HCT116 (cell line): ENCODE results near the gene KRTAP5-3. TPM values are rescaled to one million over a fixed set of nuclear protein-coding genes. Genes with fewer than 3 reads are reported as not detected.

Source experiments
- ATAC-seq: fragments of 200-7000 bp; cut with Tn5 transposase; 2 replicates; pipeline ENCODE4 v1.9.1; 2020; ENCODE audit warnings: mild to moderate bottlenecking, moderate library complexity
- BruUV-seq: library from RNA; stranded (reverse); fragments of 400-500 nt; replicated peaks from 2 replicates; lab custom pipeline; 2021; lab: Mats Ljungman, UMichigan
- CTCF ChIA-PET: fragments of 300-600 bp; sonication (Branson Sonifier 250); formaldehyde crosslinking; loops from one replicate; lab custom pipeline; 2021; ENCODE audit warnings: antibody characterized with exemption; lab: Charles Lee
- POLR2A ChIA-PET: fragments of 300-600, 350-600 bp; sonication (Branson Sonifier 250); formaldehyde crosslinking; loops from one replicate; lab custom pipeline; 2021; ENCODE audit warnings: antibody characterized with exemption; lab: Charles Lee
- RAD21 ChIA-PET, 2 experiments: fragments of 300-600 bp; sonication (Branson Sonifier 250); formaldehyde crosslinking; loops; one replicate each; lab custom pipeline; 2023; ENCODE audit warnings: low total read pairs in 2 of 2; ENCODE audit not compliant: uncharacterized antibody in 2 of 2, unreplicated experiment in 2 of 2, low non-redundant PET in 1 of 2; lab: Charles Lee
- DNase-seq: peaks from one replicate; pipeline ENCODE4 v3.0.0-alpha.2; 2010; ENCODE audit warnings: low read depth, low spot score
- H2AFZ ChIP-seq: fragments of 200-600 bp; shearing (Covaris generic), sonication (generic); 2 replicates; pipeline ENCODE4 v1.6.1; 2017; ENCODE audit warnings: low read depth, mixed run types, mixed read lengths, antibody characterized with exemption, low read length; ENCODE audit not compliant: poor library complexity, severe bottlenecking
- H3K27ac ChIP-seq: 2 replicates; pipeline ENCODE4 v1.5.1; 2012; ENCODE audit warnings: low read depth, low read length
- H3K27me3 ChIP-seq: fragments of 200-600 bp; sonication (generic); 2 replicates; pipeline ENCODE4 v1.6.1; 2016; ENCODE audit warnings: mixed run types, low read length, mixed read lengths; ENCODE audit not compliant: insufficient read depth
- H3K36me3 ChIP-seq, 2 experiments: fragments of 200-500 bp in 1 of 2; fragments of 200-600 bp in 1 of 2; sonication (Bioruptor generic) in 1 of 2; sonication (generic) in 1 of 2; 2 replicates each; pipeline versions ENCODE4 v1.5.1 to v1.6.1; 2014 to 2016; ENCODE audit warnings: low read length in 2 of 2, inconsistent platforms in 1 of 2, mixed read lengths in 1 of 2, mixed run types in 1 of 2; ENCODE audit not compliant: insufficient read depth in 2 of 2, control insufficient read depth in 1 of 2
- H3K4me1 ChIP-seq, 2 experiments: fragments of 200-600 bp in 1 of 2; sonication (generic) in 1 of 2; 2 replicates each; pipeline versions ENCODE4 v1.5.1 to v1.6.1; 2012 to 2017; ENCODE audit warnings: low read length in 2 of 2, inconsistent platforms in 1 of 2, mild to moderate bottlenecking in 1 of 2, mixed read lengths in 1 of 2, mixed run types in 1 of 2, moderate library complexity in 1 of 2; ENCODE audit not compliant: insufficient read depth in 2 of 2, control insufficient read depth in 1 of 2
- H3K4me2 ChIP-seq: fragments of 200-600 bp; sonication (generic); 2 replicates; pipeline ENCODE4 v1.6.1; 2017; ENCODE audit warnings: mixed run types, low read length, mixed read lengths
- H3K4me3 ChIP-seq, 2 experiments: fragments of 200-600 bp in 1 of 2; sonication (generic) in 1 of 2; replicated peaks in 1 of 2; 2 replicates each; pipeline ENCODE4 v1.5.1; 2011 to 2016; ENCODE audit warnings: low read length in 2 of 2, control low read depth in 1 of 2, low read depth in 1 of 2, mild to moderate bottlenecking in 1 of 2, mixed read lengths in 1 of 2, mixed run types in 1 of 2
- H3K79me2 ChIP-seq: fragments of 200-600 bp; sonication (generic); 2 replicates; pipeline ENCODE4 v1.6.1; 2017; ENCODE audit warnings: mild to moderate bottlenecking, mixed run types, low read length, moderate library complexity, mixed read lengths; ENCODE audit not compliant: insufficient read depth
- H3K9ac ChIP-seq: fragments of 200-600 bp; sonication (generic); 2 replicates; pipeline ENCODE4 v1.6.1; 2016; ENCODE audit warnings: low read length, mixed read lengths
- H3K9me2 ChIP-seq: fragments of 200-600 bp; sonication (generic), shearing (Covaris generic); 2 replicates; pipeline ENCODE4 v1.6.1; 2017; ENCODE audit warnings: mixed run types, mild to moderate bottlenecking, moderate library complexity; ENCODE audit not compliant: insufficient read depth
- H3K9me3 ChIP-seq, 2 experiments: fragments of 200-500 bp in 1 of 2; fragments of 200-600 bp in 1 of 2; sonication (Bioruptor generic) in 1 of 2; sonication (generic) in 1 of 2; 2 replicates each; pipeline ENCODE4 v1.6.1; 2014 to 2017; ENCODE audit warnings: low read length in 2 of 2, mixed read lengths in 2 of 2, inconsistent platforms in 1 of 2, low read depth in 1 of 2, mild to moderate bottlenecking in 1 of 2, mixed run types in 1 of 2, moderate library complexity in 1 of 2; ENCODE audit not compliant: control insufficient read depth in 1 of 2, insufficient read depth in 1 of 2
- H4K20me1 ChIP-seq: fragments of 200-600 bp; sonication (generic), shearing (Covaris generic); 2 replicates; pipeline ENCODE4 v1.6.1; 2017; ENCODE audit warnings: mixed run types, mild to moderate bottlenecking, moderate library complexity; ENCODE audit not compliant: insufficient read depth
- ATF3 ChIP-seq: IDR thresholded peaks from 2 replicates; pipeline ENCODE4 v1.6.1; 2012
- CBX3 ChIP-seq: IDR thresholded peaks from 2 replicates; pipeline ENCODE4 v1.6.1; 2012; ENCODE audit warnings: low read depth
- CEBPB ChIP-seq: IDR thresholded peaks from 2 replicates; pipeline ENCODE4 v1.6.1; 2012; ENCODE audit warnings: low read depth
- ELF1 ChIP-seq: IDR thresholded peaks from 2 replicates; pipeline ENCODE4 v1.6.1; 2012; ENCODE audit warnings: low read depth, borderline replicate concordance
- POLR2AphosphoS5 ChIP-seq: IDR thresholded peaks from 2 replicates; pipeline ENCODE4 v1.6.1; 2011; ENCODE audit warnings: mild to moderate bottlenecking, low read depth, low read length, moderate library complexity
- SP1 ChIP-seq: IDR thresholded peaks from 2 replicates; pipeline ENCODE4 v1.6.1; 2012; ENCODE audit warnings: low read depth
- SRF ChIP-seq: IDR thresholded peaks from 2 replicates; pipeline ENCODE4 v1.6.1; 2012; ENCODE audit warnings: low read depth
- ZNF274 ChIP-seq: fragments of 200-500 bp; sonication (Bioruptor generic); IDR thresholded peaks from 2 replicates; pipeline ENCODE4 v1.6.1; 2014; ENCODE audit warnings: mild to moderate bottlenecking, low read depth, low read length, inconsistent platforms
- intact Hi-C: fragments of 100-400 bp; cut with micrococcal nuclease; formaldehyde crosslinking; loops from 2 replicates; pipeline ENCODE4 v1.10.0; 2022
- total RNA-seq: library from RNA; stranded (reverse); gene quantifications from one replicate; pipeline ENCODE4 v1.2.1, GENCODE V29; 2021; ENCODE audit not compliant: unreplicated experiment

The KRTAP5-3 gene
- total RNA-seq, 1 experiment from 2014 or later, result not detected

- intact Hi-C loops, result no loop called here
- CTCF ChIA-PET, result interaction anchor here (1.0 kb wide), 1 partner anchor 26 kb away, joined by 3 read pairs; no protein-coding TSS in a partner anchor
- no peak for ATAC-seq
Measured at GRCh38 chr11:1569251-1569780, 38.9 kb downstream of the KRTAP5-3 start.

GRCh38 chr11:1568441-1568911, 39.8 kb downstream of the KRTAP5-3 start:
- ATAC-seq (no peak), DNase-seq (no peak)
- POLR2A ChIA-PET, result no interaction called here
- Histone ChIP-seq H4K20me1 (no peaks in the 10 kb centered on the region), H3K27ac (no peak overlapping the region), H3K9me2 (no peaks in the 10 kb centered on the region), H3K79me2 (peaks cover 3% of the 10 kb centered on the region; the same call in 1 of the 2 replicates), H3K4me1 (peaks cover 7 to 18% of the 10 kb centered on the region in 2 experiments; a peak in 3 of 4 replicates), H3K4me2 (no peak overlapping the region), H3K27me3 (no peaks in the 10 kb centered on the region), H3K4me3 (no peak overlapping the region), H3K36me3 (no peaks in the 10 kb centered on the region; a peak in 1 of 4 replicates), H3K9ac (no peak overlapping the region), H3K9me3 (no peaks in the 10 kb centered on the region), H2AFZ (no peak overlapping the region)
- RAD21 ChIA-PET, result no interaction called here
- no peak for TF ChIP-seq SRF
- TF ChIP-seq CBX3, result no peak
- no peak for TF ChIP-seq ATF3
- no peak for TF ChIP-seq CEBPB
- no peak for TF ChIP-seq SP1
- BruUV-seq, result no TSS peak
- intact Hi-C loops, result no loop called here
- CTCF ChIA-PET, result no interaction called here

More at GRCh38 chr11:1569251-1569780, 38.9 kb downstream of the KRTAP5-3 start:
- no peaks in the 10 kb centered on the region for H3K9me2 ChIP-seq
- no TSS peak for BruUV-seq
- H3K79me2 ChIP-seq, result peaks cover 3% of the 10 kb centered on the region; the same call in 1 of the 2 replicates
- RAD21 ChIA-PET, result no interaction called here
- TF ChIP-seq POLR2AphosphoS5 (no peak), ELF1 (no peak), ZNF274 (no peak)
- H3K9me3 ChIP-seq, result no peaks in the 10 kb centered on the region
- no peaks in the 10 kb centered on the region; a peak in 1 of 4 replicates for H3K36me3 ChIP-seq
- H3K4me3 ChIP-seq, result no peak overlapping the region
- H2AFZ ChIP-seq, result no peak overlapping the region
- peaks cover 14 to 26% of the 10 kb centered on the region in 2 experiments; a peak in 3 of 4 replicates for H3K4me1 ChIP-seq
- no peak overlapping the region for H3K27ac ChIP-seq
- POLR2A ChIA-PET, result no interaction called here
- no peaks in the 10 kb centered on the region for H3K27me3 ChIP-seq
- no peak for DNase-seq
- H3K4me2 ChIP-seq, result no peak overlapping the region
- H4K20me1 ChIP-seq, result no peaks in the 10 kb centered on the region
- H3K9ac ChIP-seq, result no peak overlapping the region
